HepG2 (cell line): ENCODE data around the gene JAG1. TPM values are rescaled to one million over a fixed set of nuclear protein-coding genes. Genes with fewer than 3 reads are reported as not detected.
A peak's percentile ranks its signal among the peaks of the same experiment; 100 is the strongest.

Source experiments
- EEA1 ChIP-seq: sonication (generic); formaldehyde crosslinking; IDR thresholded peaks from 2 replicates; pipeline ENCODE4 v1.5.1; 2020; ENCODE audit warnings: mild to moderate bottlenecking, missing genetic modification reagents, borderline replicate concordance
- GATA4 ChIP-seq: sonication (generic); IDR thresholded peaks from 2 replicates; pipeline ENCODE4 v1.6.1; 2016; ENCODE audit warnings: antibody characterized with exemption, low read depth, borderline replicate concordance
- HNRNPH1 ChIP-seq: fragments of 200-400 bp; formaldehyde crosslinking; optimal IDR thresholded peaks from 2 replicates; pipeline ENCODE3; 2017; ENCODE audit warnings: mild to moderate bottlenecking, low read depth, low read length
- HNRNPK ChIP-seq: fragments of 200-400 bp; formaldehyde crosslinking; IDR thresholded peaks from 2 replicates; pipeline ENCODE4 v1.6.1; 2018; ENCODE audit warnings: low read length, low read depth, moderate library complexity, mild to moderate bottlenecking; ENCODE audit not compliant: poor library complexity, severe bottlenecking
- MBD4 ChIP-seq: IDR thresholded peaks from 2 replicates; pipeline ENCODE4 v1.6.1; 2012; ENCODE audit warnings: low read length, inconsistent platforms, borderline replicate concordance
- MED1 ChIP-seq: sonication (generic); formaldehyde crosslinking; IDR thresholded peaks from 2 replicates; pipeline ENCODE4 v1.4.0; 2020; ENCODE audit warnings: missing genetic modification reagents
- MTA1 ChIP-seq: sonication (generic); formaldehyde crosslinking; IDR thresholded peaks from 2 replicates; pipeline ENCODE4 v1.4.0; 2020; ENCODE audit warnings: missing genetic modification reagents, mild to moderate bottlenecking, borderline replicate concordance
- MXI1 ChIP-seq: IDR thresholded peaks from 3 replicates; pipeline ENCODE4 v1.6.1; 2012; ENCODE audit warnings: low read depth, low read length, inconsistent platforms, borderline replicate concordance
- SRSF9 ChIP-seq: fragments of 200-400 bp; formaldehyde crosslinking; IDR thresholded peaks from 2 replicates; pipeline ENCODE4 v1.6.1; 2018; ENCODE audit warnings: borderline replicate concordance, mild to moderate bottlenecking, low read depth, low read length; ENCODE audit not compliant: insufficient read depth, poor library complexity, severe bottlenecking
- TAF15 ChIP-seq: fragments of 200-400 bp; formaldehyde crosslinking; IDR thresholded peaks from one replicate; pipeline ENCODE4 v1.6.1; 2018; ENCODE audit warnings: mild to moderate bottlenecking, low read depth, low read length; ENCODE audit not compliant: poor library complexity, severe bottlenecking
- TBX3 ChIP-seq: fragments of 450-650 bp; IDR thresholded peaks from 2 replicates; pipeline ENCODE4 v1.6.1; 2017; ENCODE audit warnings: antibody characterized with exemption, mild to moderate bottlenecking, inconsistent platforms, borderline replicate concordance
- ZBTB7B ChIP-seq: sonication (generic); formaldehyde crosslinking; IDR thresholded peaks from 2 replicates; pipeline ENCODE4 v1.4.0; 2020; ENCODE audit warnings: missing genetic modification reagents
- ZNF12 ChIP-seq: sonication (generic); formaldehyde crosslinking; IDR thresholded peaks from 2 replicates; pipeline ENCODE4 v1.5.0; 2020; ENCODE audit warnings: missing genetic modification reagents
- ZNF331 ChIP-seq: sonication (generic); formaldehyde crosslinking; IDR thresholded peaks from 2 replicates; pipeline ENCODE4 v1.4.0; 2020; ENCODE audit warnings: missing genetic modification reagents
- ZSCAN29 ChIP-seq: sonication (generic); formaldehyde crosslinking; conservative IDR thresholded peaks from 2 replicates; pipeline ENCODE4 v1.4.0; 2020; ENCODE audit warnings: mild to moderate bottlenecking, missing genetic modification reagents
- polyA plus RNA-seq, 8 experiments: library from polyadenylated mRNA; depleted of rRNA in 3 of 8; stranded (reverse) in 7 of 8; unstranded in 1 of 8; fragments of >200 nt; fragmentation: Illumina TruSeq in 4 of 8; extraction: Trizol in 4 of 8; gene quantifications; 2 replicates each; pipeline versions ENCODE4 v1.2.1 to v1.2.3, GENCODE V29; 2011 to 2016; ENCODE audit warnings: low read depth in 4 of 8, missing spikeins in 1 of 8, mixed read lengths in 1 of 8; ENCODE audit not compliant: insufficient read depth in 1 of 8
- total RNA-seq, 5 experiments: library from RNA; depleted of rRNA; stranded (reverse); fragments of >200 nt; fragmentation: Illumina TruSeq; extraction: Trizol; gene quantifications; 2 replicates each; pipeline ENCODE4 v1.2.3, GENCODE V29; 2016; ENCODE audit warnings: low read depth in 1 of 5
- TF ChIP-seq, protein P1 (sequence below): sonication (generic); formaldehyde crosslinking; IDR thresholded peaks from 2 replicates; pipeline ENCODE4 v1.5.1; 2020; ENCODE audit warnings: missing genetic modification reagents, mild to moderate bottlenecking, borderline replicate concordance
- TF ChIP-seq, protein P2 (sequence below): sonication (generic); formaldehyde crosslinking; IDR thresholded peaks from 2 replicates; pipeline ENCODE4 v1.4.0; 2020; ENCODE audit warnings: mild to moderate bottlenecking, missing genetic modification reagents
- TF ChIP-seq, protein P3 (sequence below): sonication (generic); formaldehyde crosslinking; IDR thresholded peaks from 2 replicates; pipeline ENCODE4 v1.5.0; 2020; ENCODE audit warnings: missing genetic modification reagents
- TF ChIP-seq, protein P4 (sequence below): sonication (generic); formaldehyde crosslinking; IDR thresholded peaks from 2 replicates; pipeline ENCODE4 v1.8.0; 2022; ENCODE audit warnings: missing genetic modification reagents, mild to moderate bottlenecking, borderline replicate concordance
- TF ChIP-seq, protein P5 (sequence below): sonication (generic); formaldehyde crosslinking; IDR thresholded peaks from 2 replicates; pipeline ENCODE4 v1.9.0; 2021; ENCODE audit warnings: missing genetic modification reagents, borderline replicate concordance

Gene JAG1
- total and polyA plus RNA-seq, 2 of the 13 experiments (the other 11 are each of a cell fraction or from before 2014, with no cell fraction given), result 47.1 to 56.3 TPM

DNA sequence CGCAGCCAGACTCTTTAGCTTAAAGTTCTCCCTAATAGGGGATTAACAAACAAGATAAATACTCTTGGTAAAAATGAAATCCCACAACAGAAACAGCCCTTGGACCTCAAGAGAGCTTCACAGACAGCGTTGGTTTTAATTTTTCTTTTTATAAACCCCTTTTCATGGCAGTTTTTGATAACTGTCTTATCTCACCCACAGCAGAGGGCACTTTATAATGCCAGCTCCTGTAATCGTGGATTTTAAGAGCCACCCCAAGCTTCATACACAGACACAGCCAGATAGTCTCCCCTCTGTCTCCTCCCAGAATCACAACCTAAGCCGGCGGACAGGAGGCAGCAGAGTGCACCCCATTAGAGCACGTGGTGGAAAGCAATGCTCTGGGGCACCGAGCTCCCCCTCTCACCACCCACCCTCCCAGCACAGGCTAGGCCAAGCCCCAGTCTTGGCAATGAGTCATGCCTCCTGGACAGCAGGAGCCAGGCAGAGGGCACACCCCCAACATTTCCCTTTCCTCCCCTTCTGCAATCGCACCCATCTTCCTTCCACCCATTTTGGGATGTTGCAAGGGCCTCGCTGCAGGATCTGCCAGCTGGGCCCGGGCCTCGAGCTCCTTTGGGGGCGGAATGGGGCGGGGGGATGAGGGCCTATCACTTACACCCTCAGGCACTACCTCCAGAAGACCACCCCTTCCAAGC, 2.4 kb downstream of the JAG1 start (continued):
- TF ChIP-seq HNRNPK (no peak), MTA1 (CRISPR knock-in tag) (0 out of 2 replicates have a peak, but pooled peaks have one; percentile 16), ZBTB7B (CRISPR knock-in tag) (0 out of 2 replicates have a peak, but pooled peaks have one; percentile 63), SRSF9 (no peak), EEA1 (CRISPR knock-in tag) (0 out of 2 replicates have a peak, but pooled peaks have one; percentile 32), MXI1 (peak; percentile 95; the same call in 1 of the 3 replicates), ZNF331 (CRISPR knock-in tag) (0 out of 2 replicates have a peak, but pooled peaks have one; percentile 14), HNRNPH1 (no peak), TAF15 (no peak), ZSCAN29 (no peak; the same call in 1 of the 2 replicates), MBD4 (no peak), ZNF12 (no peak), GATA4 (no peak), TBX3 (no peak), MED1 (CRISPR knock-in tag) (peak; percentile 58)
- TF ChIP-seq, protein P1, sequence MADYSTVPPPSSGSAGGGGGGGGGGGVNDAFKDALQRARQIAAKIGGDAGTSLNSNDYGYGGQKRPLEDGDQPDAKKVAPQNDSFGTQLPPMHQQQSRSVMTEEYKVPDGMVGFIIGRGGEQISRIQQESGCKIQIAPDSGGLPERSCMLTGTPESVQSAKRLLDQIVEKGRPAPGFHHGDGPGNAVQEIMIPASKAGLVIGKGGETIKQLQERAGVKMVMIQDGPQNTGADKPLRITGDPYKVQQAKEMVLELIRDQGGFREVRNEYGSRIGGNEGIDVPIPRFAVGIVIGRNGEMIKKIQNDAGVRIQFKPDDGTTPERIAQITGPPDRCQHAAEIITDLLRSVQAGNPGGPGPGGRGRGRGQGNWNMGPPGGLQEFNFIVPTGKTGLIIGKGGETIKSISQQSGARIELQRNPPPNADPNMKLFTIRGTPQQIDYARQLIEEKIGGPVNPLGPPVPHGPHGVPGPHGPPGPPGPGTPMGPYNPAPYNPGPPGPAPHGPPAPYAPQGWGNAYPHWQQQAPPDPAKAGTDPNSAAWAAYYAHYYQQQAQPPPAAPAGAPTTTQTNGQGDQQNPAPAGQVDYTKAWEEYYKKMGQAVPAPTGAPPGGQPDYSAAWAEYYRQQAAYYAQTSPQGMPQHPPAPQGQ (CRISPR knock-in tag), result no peak
- TF ChIP-seq, protein P2, sequence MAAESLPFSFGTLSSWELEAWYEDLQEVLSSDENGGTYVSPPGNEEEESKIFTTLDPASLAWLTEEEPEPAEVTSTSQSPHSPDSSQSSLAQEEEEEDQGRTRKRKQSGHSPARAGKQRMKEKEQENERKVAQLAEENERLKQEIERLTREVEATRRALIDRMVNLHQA, result no peak
- TF ChIP-seq, protein P3, sequence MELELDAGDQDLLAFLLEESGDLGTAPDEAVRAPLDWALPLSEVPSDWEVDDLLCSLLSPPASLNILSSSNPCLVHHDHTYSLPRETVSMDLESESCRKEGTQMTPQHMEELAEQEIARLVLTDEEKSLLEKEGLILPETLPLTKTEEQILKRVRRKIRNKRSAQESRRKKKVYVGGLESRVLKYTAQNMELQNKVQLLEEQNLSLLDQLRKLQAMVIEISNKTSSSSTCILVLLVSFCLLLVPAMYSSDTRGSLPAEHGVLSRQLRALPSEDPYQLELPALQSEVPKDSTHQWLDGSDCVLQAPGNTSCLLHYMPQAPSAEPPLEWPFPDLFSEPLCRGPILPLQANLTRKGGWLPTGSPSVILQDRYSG (CRISPR knock-in tag), result no peak
- TF ChIP-seq, protein P4, sequence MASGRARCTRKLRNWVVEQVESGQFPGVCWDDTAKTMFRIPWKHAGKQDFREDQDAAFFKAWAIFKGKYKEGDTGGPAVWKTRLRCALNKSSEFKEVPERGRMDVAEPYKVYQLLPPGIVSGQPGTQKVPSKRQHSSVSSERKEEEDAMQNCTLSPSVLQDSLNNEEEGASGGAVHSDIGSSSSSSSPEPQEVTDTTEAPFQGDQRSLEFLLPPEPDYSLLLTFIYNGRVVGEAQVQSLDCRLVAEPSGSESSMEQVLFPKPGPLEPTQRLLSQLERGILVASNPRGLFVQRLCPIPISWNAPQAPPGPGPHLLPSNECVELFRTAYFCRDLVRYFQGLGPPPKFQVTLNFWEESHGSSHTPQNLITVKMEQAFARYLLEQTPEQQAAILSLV (CRISPR knock-in tag), result peak; percentile 74; the same call in 1 of the 2 replicates
- TF ChIP-seq, protein P5, sequence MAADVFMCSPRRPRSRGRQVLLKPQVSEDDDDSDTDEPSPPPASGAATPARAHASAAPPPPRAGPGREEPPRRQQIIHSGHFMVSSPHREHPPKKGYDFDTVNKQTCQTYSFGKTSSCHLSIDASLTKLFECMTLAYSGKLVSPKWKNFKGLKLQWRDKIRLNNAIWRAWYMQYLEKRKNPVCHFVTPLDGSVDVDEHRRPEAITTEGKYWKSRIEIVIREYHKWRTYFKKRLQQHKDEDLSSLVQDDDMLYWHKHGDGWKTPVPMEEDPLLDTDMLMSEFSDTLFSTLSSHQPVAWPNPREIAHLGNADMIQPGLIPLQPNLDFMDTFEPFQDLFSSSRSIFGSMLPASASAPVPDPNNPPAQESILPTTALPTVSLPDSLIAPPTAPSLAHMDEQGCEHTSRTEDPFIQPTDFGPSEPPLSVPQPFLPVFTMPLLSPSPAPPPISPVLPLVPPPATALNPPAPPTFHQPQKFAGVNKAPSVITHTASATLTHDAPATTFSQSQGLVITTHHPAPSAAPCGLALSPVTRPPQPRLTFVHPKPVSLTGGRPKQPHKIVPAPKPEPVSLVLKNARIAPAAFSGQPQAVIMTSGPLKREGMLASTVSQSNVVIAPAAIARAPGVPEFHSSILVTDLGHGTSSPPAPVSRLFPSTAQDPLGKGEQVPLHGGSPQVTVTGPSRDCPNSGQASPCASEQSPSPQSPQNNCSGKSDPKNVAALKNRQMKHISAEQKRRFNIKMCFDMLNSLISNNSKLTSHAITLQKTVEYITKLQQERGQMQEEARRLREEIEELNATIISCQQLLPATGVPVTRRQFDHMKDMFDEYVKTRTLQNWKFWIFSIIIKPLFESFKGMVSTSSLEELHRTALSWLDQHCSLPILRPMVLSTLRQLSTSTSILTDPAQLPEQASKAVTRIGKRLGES (CRISPR knock-in tag), result no peak
